HG02759 (cell line): Measurements from ENCODE around the gene KCND2.

Experiments
- ATAC-seq: cut with Tn5 transposase; IDR thresholded peaks from one replicate; pipeline ENCODE4 v1.9.1; 2021; ENCODE audit warnings: mild to moderate bottlenecking, moderate library complexity; ENCODE audit not compliant: unreplicated experiment

The KCND2 gene

GRCh38 chr7:120794106-120794729 is 521.2 kb downstream of the KCND2 start:
- ATAC-seq, result no peak

- ATAC-seq, result no peak
Measured at GRCh38 chr7:120797026-120797645, 524.2 kb downstream of the KCND2 start.

GRCh38 chr7:120799147-120799546 is 526.2 kb downstream of the KCND2 start:
- no peak for ATAC-seq
